ENCODE measurements around the gene PDHX.

DNA sequence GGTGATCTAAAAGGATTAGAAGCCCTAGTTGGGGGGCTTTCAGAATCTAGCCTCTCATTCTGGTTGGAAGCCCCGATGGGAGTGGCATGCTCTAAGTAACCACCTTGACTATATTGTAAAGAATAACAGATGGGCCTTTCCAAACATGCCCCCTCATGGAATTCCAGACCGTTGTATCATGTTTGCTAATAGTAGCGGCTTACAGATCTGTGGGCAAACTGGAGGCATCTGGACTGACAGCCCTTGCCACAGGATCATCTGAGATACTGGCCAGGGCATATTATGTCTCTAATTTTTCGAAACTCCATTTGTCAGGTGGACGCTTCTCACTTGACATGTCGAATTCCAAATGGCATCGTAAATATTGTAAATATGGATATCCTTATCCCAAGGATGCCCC, 10.8 kb upstream of the PDHX start:
- no peak for TF ChIP-seq POLR2A (IDR thresholded peaks at IDR 0.05)
- TF ChIP-seq, protein P1, sequence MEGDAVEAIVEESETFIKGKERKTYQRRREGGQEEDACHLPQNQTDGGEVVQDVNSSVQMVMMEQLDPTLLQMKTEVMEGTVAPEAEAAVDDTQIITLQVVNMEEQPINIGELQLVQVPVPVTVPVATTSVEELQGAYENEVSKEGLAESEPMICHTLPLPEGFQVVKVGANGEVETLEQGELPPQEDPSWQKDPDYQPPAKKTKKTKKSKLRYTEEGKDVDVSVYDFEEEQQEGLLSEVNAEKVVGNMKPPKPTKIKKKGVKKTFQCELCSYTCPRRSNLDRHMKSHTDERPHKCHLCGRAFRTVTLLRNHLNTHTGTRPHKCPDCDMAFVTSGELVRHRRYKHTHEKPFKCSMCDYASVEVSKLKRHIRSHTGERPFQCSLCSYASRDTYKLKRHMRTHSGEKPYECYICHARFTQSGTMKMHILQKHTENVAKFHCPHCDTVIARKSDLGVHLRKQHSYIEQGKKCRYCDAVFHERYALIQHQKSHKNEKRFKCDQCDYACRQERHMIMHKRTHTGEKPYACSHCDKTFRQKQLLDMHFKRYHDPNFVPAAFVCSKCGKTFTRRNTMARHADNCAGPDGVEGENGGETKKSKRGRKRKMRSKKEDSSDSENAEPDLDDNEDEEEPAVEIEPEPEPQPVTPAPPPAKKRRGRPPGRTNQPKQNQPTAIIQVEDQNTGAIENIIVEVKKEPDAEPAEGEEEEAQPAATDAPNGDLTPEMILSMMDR (IDR thresholded peaks at IDR 0.05), result no peak

Measured in right lobe of liver (tissue), 4 donors.